HG02642 (cell line): ENCODE measurements around the gene TSSK3.
"Not testable (repeated sequence)": the region's sequence is repeated elsewhere in the genome, so short reads cannot be mapped to it uniquely, and the experiment has no call there.

Experiments
- ATAC-seq: cut with Tn5 transposase; IDR thresholded peaks from one replicate; pipeline ENCODE4 v1.9.1; 2021; ENCODE audit warnings: mild to moderate bottlenecking; ENCODE audit not compliant: unreplicated experiment, poor library complexity

Gene TSSK3

DNA sequence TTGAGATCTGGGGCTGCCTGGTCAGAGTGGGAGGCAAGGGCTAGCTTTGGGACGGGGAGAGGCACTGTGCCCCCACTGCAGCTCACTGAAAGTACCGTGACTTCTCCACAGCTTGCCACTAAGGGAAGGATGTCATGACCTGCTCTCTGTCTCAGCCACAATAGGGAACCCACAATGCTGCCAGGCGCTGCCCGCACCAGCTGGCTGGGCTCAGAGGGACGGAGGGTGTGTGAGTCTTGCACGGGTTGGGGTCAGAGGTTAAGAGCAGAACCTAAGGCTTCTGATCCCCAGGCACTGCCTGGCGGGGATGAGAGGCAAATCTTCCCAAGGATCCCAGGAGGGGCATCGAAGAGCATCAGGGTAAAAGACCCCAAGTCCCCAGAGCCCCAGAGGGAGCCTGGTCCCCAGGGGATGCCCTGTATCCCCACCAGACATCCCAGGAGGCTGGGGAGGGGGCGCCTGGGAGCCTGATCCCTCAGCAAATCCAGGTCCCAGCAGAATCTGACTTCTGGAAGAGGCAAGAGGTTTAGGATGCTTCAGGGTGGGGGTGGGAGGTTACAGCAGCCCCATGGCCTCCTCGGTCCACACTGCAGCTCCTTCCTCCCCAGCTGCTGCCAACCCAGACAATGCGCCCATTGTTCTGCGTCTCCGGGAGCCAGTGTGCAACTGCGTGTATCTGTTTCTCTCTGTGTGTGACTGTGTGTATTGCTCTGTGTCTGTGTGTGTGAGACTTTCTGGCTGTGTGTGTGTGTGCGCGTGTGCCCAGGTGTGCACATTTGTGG lies 24.3 kb upstream of the TSSK3 start:
- no peak for ATAC-seq

DNA sequence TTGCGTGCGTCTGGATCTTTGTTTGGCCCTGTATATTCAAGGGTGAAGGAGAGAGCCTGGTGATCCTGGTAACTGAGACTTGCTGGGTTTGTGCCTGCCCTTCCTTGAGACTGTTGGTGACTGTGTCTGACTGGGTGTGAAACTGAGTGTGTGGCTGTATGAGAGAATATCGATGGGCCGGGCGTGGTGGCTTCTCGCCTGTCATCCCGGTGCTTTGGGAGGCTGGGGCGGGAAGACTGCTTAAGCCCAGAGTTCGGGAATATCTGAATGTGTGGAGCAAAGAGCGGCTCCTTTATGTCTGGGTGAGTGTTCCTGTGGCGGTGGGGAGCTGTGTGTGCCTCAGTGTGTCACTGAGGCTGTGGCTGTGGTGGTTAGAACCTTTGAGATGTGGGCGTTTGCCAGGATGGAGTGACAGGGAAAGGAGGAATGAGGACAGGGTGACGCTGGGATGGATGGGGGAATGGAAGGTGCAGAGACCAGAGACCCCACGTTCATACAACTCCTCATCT lies 23.6 kb upstream of the TSSK3 start:
- no peak for ATAC-seq

DNA sequence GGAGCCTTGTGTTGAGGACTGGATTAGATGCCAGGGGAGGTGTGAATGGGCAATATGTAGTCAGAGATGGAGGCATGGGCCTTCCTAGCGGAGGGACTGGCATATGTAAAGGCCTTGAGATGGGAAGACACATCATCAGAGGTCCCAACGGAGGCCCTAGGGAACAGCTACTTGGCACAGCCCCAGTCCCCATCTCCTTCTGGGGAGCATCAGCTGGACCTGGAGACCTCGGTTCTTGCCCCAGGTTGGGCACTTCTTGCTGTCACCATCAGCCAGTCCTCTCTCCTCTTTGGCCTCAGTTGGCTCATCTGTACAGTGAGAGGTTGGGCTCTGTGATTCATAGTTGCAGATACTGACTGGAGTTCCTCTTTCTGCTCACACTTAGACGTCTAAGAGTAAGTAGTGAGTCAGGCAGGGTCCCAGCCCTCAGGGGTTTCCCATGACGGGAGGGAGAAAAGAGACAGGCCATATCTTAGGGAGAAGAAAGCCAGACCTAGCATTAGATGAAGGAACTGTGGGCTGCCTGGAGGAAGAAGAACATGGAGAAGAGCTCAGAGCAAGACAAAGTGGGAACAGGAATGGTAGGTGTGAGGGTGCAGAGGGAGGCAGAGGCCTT lies 22.9 kb upstream of the TSSK3 start:
- ATAC-seq, result no peak

- no peak for ATAC-seq
These were observed 21.1 kb upstream of the TSSK3 start for GRCh38 chr1:32341186-32341757.

GRCh38 chr1:32341971-32342370 lies 20.4 kb upstream of the TSSK3 start:
- no peak for ATAC-seq

- ATAC-seq, result no peak
These were observed 19.6 kb upstream of the TSSK3 start for GRCh38 chr1:32342704-32343103.

- no peak for ATAC-seq
These were observed 17.0 kb upstream of the TSSK3 start for GRCh38 chr1:32345289-32345827.

DNA sequence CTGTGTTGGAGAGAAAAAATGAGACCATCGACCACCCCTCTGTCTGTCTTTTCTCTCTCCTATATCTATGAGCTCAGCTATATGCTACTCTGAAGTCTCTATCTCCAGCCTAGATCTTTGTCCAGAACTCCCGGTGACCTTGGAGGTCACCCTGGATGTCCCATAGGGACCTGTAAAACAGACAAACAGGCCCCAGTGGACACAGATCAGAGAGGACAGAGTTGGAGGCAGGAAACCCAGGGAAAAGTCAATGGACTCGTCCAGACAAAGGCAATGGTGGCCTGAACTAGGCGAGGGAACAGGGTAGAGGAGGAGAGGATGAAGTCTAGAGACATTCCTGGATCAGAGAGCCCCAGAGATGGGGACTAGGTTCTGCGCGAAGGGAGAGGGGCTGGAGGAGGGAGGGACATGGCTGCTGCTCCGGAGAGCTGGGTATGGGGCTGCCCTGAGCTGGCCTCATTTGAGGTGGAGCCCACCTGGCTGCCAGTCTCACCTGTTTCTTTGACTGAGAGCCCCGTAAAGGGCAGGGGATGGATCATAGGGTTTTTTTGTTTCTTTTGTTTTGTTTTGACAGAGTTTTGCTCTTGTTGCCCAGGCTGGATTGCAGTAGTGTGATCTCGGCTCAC lies 15.7 kb upstream of the TSSK3 start:
- ATAC-seq, result no peak

DNA sequence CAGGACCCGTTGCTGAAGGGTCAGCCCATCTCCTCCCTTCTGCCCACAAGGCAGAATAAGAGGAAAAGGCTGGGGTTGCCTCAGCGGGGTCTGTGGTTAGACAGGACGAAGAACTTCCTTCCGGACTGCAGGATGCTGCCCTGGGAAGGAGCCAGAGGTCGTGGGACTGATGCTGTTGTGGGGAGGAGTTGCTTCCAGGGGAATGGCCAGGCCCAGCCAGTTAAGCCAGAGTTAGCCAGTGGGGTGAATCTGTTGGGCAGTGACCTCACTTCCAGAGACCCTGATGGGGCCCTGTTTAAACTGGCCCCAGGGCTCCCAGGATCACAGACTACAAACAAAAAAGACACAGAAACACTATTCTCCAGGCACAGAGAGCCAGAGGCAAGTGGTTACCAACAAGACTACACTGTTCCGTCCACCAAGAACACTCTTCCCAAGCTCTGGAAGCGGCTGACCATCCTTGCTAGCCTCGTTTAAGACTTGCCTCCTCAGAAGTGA lies 13.1 kb upstream of the TSSK3 start:
- ATAC-seq, result no peak

DNA sequence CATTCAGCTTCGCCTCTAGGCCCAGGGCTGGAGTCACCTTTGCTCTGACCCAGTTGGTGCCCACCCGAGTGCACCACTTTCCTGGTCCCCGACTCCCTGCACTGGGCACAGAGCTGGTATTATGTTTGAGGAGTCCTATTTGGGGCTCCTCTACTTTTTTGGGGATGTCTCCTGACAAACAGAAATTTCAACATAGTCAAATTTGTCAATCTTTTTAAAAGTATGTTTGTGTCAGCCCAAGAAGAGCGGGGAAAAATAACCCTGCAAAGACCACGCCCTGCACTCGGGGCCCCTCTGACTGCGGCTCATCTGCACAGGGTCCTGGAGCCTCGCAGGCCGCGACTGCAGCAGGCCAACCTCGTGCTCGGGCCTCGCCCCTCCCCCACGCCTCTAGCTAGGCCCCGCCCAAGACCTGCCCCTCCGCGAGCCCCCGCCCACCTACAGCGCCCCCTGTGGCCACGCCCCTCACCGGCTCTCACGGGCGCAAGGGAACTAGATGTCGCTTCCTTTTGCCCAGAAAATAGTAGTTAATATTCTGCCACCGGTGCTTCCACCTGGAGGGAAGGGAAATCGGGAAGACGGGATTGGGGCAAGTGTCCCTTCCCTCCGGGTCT lies 11.4 kb upstream of the TSSK3 start:
- ATAC-seq, result peak; percentile 39

- ATAC-seq, result peak; percentile 90
These were observed 10.7 kb upstream of the TSSK3 start for GRCh38 chr1:32351399-32352238.

DNA sequence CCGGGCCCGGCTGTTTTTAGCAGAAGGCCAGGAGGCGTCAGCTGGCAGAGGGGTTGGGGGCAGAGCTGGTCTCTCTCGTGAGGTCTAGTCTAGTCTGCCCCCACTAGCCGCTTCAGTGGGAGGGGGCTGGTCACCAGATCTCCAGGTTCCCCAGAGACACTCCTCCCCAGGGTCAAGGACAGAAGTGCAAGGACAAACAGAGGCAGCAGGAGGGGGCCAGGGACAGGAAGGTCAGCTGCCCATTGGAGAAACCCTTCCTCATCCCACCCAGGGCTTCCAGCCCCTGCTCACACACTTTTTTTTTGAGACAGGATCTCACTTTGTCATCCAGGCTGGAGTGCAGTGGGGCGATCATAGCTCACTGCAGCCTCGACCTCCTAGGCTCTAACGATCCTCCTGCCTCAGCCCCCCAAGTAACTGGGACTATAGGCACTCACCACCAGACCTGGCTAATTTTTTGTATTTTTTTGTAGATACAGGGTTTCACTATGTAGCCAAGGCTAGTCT lies 10.0 kb upstream of the TSSK3 start:
- ATAC-seq, result no peak

DNA sequence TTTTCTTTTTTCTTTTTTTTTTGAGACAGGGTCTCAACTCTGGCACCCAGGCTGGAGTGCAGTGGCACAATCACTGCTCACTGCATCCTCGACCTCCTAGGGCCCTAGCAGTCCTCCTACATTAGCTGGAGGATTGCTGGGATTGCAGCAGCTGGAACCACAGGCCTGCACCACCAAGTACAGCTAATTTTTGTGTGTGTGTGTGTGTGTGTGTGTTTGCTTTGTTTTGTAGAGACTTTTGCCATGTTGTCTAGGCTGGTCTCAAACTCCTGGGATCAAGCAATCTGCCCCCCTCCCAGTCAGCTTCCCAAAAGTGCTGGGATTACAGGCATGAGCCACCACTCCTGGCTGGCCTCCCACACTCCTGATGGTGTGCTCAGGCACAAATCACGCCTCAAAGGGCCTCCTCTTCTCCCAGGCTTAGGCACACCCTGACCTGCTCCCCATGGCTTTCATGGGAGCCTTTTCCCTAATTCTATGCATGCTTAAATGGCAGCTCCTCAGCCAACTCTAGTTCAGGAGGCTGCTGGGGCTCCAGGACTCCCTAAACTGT lies 9.4 kb upstream of the TSSK3 start:
- ATAC-seq, result no peak

GRCh38 chr1:32353431-32353830 lies 8.9 kb upstream of the TSSK3 start:
- ATAC-seq, result no peak

- no peak for ATAC-seq
These were observed 8.3 kb upstream of the TSSK3 start for GRCh38 chr1:32353886-32354570.

GRCh38 chr1:32355778-32356177 lies 6.6 kb upstream of the TSSK3 start:
- not testable (repeated sequence) for ATAC-seq

DNA sequence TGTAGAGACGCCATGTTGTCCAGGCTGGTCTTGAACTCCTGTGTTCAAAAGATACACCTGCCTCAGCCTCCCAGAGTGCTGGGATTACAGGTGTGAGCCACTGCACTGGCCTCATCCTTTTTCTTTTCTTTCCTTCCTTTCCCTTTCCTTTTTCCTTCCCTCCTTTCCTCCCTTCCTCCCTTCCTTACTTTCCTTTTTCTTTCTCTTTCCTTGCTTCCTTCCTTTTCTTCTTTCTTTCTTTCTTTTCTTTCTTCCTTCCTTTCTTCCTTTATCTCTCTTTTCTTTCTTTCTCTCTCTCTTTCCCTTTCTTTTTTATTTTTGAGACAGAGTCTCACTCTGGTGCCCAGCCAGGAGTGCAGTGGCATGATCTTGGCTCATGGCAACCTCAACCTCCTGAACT lies 5.9 kb upstream of the TSSK3 start:
- no peak for ATAC-seq

GRCh38 chr1:32357614-32358013 lies 4.7 kb upstream of the TSSK3 start:
- no peak for ATAC-seq
